ENCODE measurements around the gene LPP. TPM values are rescaled to one million over a fixed set of nuclear protein-coding genes. Genes with fewer than 3 reads are reported as not detected.

The LPP gene
- total and polyA plus RNA-seq, 2 of the 13 experiments (the other 11 are each of a cell fraction or from before 2014, with no cell fraction given): 19.2 to 29.9 TPM

DNA sequence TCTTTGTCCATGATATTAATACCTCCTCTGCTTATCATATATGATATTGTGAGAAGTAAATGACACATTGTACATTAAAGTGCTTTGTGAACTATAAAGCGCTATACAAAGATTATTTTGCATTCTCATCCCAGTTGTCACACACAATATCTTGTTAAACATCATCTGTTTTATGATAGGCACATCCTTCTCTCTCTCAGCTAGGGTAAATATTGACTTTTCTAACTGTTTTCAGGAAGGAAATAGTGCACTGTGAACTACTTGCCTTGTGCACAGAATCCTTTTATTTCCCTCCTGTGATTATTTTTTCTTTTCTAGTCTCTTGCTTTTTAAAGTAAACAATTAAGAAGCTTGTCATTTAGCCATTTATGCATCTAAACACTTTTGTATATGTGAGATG is 388.2 kb downstream of the LPP start (continued):
- TF ChIP-seq, protein P1, sequence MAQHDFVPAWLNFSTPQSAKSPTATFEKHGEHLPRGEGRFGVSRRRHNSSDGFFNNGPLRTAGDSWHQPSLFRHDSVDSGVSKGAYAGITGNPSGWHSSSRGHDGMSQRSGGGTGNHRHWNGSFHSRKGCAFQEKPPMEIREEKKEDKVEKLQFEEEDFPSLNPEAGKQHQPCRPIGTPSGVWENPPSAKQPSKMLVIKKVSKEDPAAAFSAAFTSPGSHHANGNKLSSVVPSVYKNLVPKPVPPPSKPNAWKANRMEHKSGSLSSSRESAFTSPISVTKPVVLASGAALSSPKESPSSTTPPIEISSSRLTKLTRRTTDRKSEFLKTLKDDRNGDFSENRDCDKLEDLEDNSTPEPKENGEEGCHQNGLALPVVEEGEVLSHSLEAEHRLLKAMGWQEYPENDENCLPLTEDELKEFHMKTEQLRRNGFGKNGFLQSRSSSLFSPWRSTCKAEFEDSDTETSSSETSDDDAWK (CRISPR knock-in tag; IDR thresholded peaks at IDR 0.05): no peak
- peak; percentile 66 for TF ChIP-seq SAP130 (CRISPR knock-in tag; IDR thresholded peaks at IDR 0.05; ENCODE audit: low read depth)
- TF ChIP-seq, protein P2, sequence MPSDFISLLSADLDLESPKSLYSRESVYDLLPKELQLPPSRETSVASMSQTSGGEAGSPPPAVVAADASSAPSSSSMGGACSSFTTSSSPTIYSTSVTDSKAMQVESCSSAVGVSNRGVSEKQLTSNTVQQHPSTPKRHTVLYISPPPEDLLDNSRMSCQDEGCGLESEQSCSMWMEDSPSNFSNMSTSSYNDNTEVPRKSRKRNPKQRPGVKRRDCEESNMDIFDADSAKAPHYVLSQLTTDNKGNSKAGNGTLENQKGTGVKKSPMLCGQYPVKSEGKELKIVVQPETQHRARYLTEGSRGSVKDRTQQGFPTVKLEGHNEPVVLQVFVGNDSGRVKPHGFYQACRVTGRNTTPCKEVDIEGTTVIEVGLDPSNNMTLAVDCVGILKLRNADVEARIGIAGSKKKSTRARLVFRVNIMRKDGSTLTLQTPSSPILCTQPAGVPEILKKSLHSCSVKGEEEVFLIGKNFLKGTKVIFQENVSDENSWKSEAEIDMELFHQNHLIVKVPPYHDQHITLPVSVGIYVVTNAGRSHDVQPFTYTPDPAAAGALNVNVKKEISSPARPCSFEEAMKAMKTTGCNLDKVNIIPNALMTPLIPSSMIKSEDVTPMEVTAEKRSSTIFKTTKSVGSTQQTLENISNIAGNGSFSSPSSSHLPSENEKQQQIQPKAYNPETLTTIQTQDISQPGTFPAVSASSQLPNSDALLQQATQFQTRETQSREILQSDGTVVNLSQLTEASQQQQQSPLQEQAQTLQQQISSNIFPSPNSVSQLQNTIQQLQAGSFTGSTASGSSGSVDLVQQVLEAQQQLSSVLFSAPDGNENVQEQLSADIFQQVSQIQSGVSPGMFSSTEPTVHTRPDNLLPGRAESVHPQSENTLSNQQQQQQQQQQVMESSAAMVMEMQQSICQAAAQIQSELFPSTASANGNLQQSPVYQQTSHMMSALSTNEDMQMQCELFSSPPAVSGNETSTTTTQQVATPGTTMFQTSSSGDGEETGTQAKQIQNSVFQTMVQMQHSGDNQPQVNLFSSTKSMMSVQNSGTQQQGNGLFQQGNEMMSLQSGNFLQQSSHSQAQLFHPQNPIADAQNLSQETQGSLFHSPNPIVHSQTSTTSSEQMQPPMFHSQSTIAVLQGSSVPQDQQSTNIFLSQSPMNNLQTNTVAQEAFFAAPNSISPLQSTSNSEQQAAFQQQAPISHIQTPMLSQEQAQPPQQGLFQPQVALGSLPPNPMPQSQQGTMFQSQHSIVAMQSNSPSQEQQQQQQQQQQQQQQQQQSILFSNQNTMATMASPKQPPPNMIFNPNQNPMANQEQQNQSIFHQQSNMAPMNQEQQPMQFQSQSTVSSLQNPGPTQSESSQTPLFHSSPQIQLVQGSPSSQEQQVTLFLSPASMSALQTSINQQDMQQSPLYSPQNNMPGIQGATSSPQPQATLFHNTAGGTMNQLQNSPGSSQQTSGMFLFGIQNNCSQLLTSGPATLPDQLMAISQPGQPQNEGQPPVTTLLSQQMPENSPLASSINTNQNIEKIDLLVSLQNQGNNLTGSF (CRISPR knock-in tag; IDR thresholded peaks at IDR 0.05): no peak
- TF ChIP-seq BCL6 (CRISPR knock-in tag; IDR thresholded peaks at IDR 0.05): peak; percentile 87
- TF ChIP-seq, protein P3, sequence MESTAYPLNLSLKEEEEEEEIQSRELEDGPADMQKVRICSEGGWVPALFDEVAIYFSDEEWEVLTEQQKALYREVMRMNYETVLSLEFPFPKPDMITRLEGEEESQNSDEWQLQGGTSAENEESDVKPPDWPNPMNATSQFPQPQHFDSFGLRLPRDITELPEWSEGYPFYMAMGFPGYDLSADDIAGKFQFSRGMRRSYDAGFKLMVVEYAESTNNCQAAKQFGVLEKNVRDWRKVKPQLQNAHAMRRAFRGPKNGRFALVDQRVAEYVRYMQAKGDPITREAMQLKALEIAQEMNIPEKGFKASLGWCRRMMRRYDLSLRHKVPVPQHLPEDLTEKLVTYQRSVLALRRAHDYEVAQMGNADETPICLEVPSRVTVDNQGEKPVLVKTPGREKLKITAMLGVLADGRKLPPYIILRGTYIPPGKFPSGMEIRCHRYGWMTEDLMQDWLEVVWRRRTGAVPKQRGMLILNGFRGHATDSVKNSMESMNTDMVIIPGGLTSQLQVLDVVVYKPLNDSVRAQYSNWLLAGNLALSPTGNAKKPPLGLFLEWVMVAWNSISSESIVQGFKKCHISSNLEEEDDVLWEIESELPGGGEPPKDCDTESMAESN (CRISPR knock-in tag; conservative IDR thresholded peaks at IDR 0.05): no peak
- peak; percentile 19; the same call in 1 of the 2 replicates for TF ChIP-seq ZNF335 (CRISPR knock-in tag; IDR thresholded peaks at IDR 0.05)
- TF ChIP-seq, protein P4, sequence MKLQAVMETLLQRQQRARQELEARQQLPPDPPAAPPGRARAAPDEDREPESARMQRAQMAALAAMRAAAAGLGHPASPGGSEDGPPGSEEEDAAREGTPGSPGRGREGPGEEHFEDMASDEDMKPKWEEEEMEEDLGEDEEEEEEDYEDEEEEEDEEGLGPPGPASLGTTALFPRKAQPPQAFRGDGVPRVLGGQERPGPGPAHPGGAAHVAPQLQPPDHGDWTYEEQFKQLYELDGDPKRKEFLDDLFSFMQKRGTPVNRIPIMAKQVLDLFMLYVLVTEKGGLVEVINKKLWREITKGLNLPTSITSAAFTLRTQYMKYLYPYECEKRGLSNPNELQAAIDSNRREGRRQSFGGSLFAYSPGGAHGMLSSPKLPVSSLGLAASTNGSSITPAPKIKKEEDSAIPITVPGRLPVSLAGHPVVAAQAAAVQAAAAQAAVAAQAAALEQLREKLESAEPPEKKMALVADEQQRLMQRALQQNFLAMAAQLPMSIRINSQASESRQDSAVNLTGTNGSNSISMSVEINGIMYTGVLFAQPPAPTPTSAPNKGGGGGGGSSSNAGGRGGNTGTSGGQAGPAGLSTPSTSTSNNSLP (IDR thresholded peaks at IDR 0.05; ENCODE audit: low read depth, low read length): peak; percentile 62
- 0 out of 2 replicates have a peak, but pooled peaks have one; percentile 36 for TF ChIP-seq ZNF792 (CRISPR knock-in tag; IDR thresholded peaks at IDR 0.05)
- TF ChIP-seq ARNT2 (CRISPR knock-in tag; IDR thresholded peaks at IDR 0.05; ENCODE audit: low read depth): no peak
- TF ChIP-seq ZNF670 (CRISPR knock-in tag; IDR thresholded peaks at IDR 0.05; ENCODE audit: borderline replicate concordance): 0 out of 2 replicates have a peak, but pooled peaks have one; percentile 21
- peak; percentile 83 for TF ChIP-seq POGZ (CRISPR knock-in tag; IDR thresholded peaks at IDR 0.05)
- TF ChIP-seq CREM (IDR thresholded peaks at IDR 0.05): peak; percentile 70
- no peak for TF ChIP-seq CREM (CRISPR knock-in tag; IDR thresholded peaks at IDR 0.05)
- TF ChIP-seq CENPT (CRISPR knock-in tag; IDR thresholded peaks at IDR 0.05; ENCODE audit: low read depth): no peak
- TF ChIP-seq, protein P5, sequence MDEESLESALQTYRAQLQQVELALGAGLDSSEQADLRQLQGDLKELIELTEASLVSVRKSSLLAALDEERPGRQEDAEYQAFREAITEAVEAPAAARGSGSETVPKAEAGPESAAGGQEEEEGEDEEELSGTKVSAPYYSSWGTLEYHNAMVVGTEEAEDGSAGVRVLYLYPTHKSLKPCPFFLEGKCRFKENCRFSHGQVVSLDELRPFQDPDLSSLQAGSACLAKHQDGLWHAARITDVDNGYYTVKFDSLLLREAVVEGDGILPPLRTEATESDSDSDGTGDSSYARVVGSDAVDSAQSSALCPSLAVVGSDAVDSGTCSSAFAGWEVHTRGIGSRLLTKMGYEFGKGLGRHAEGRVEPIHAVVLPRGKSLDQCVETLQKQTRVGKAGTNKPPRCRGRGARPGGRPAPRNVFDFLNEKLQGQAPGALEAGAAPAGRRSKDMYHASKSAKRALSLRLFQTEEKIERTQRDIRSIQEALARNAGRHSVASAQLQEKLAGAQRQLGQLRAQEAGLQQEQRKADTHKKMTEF (CRISPR knock-in tag; IDR thresholded peaks at IDR 0.05): peak; percentile 65
- no peak for TF ChIP-seq ZC3H13 (CRISPR knock-in tag; IDR thresholded peaks at IDR 0.05)
- TF ChIP-seq MIXL1 (CRISPR knock-in tag; IDR thresholded peaks at IDR 0.05): peak; percentile 77; the same call in 1 of the 2 replicates
- TF ChIP-seq, protein P6, sequence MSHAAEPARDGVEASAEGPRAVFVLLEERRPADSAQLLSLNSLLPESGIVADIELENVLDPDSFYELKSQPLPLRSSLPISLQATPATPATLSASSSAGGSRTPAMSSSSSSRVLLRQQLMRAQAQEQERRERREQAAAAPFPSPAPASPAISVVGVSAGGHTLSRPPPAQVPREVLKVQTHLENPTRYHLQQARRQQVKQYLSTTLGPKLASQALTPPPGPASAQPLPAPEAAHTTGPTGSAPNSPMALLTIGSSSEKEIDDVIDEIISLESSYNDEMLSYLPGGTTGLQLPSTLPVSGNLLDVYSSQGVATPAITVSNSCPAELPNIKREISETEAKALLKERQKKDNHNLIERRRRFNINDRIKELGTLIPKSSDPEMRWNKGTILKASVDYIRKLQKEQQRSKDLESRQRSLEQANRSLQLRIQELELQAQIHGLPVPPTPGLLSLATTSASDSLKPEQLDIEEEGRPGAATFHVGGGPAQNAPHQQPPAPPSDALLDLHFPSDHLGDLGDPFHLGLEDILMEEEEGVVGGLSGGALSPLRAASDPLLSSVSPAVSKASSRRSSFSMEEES (CRISPR knock-in tag; IDR thresholded peaks at IDR 0.05): peak; percentile 56; the same call in 1 of the 2 replicates
